Activated CD8-positive, alpha-beta memory T cell treated with anti-CD3 and anti-CD28 coated beads for 4 hours (primary cell): ENCODE measurements around the gene BSG.
"Not testable (repeated sequence)": the region's sequence is repeated elsewhere in the genome, so short reads cannot be mapped to it uniquely, and the experiment has no call there.

Experiments
- DNase-seq, 2 donors: peaks; one replicate each; pipeline ENCODE4 v3.0.0-alpha.2; 2020; ENCODE audit warnings: low read depth in 2 of 2

BSG gene

GRCh38 chr19:588093-588740 is 15.8 kb downstream of the BSG start:
- no peak for DNase-seq

GRCh38 chr19:588741-589692 is 16.6 kb downstream of the BSG start:
- DNase-seq, result no peak

- DNase-seq, result no peak
Measured at GRCh38 chr19:589693-590395, 17.4 kb downstream of the BSG start, which contains the start of gene HCN2. HCN2 (plus strand) TSS chr19:589881; CDS start chr19:589946, 65 bp downstream.

GRCh38 chr19:590396-590745 is 18.0 kb downstream of the BSG start:
- DNase-seq, result no peak

- DNase-seq, result no peak
Measured at GRCh38 chr19:590750-591098, 18.3 kb downstream of the BSG start.

GRCh38 chr19:591099-591958 is 18.9 kb downstream of the BSG start:
- no peak for DNase-seq

GRCh38 chr19:592101-592500 is 19.7 kb downstream of the BSG start:
- DNase-seq, result no peak

- DNase-seq, result no peak
Measured at GRCh38 chr19:593055-593454, 20.7 kb downstream of the BSG start.

- no peak for DNase-seq
Measured at GRCh38 chr19:593505-593904, 21.1 kb downstream of the BSG start.

GRCh38 chr19:594265-594870 is 22.0 kb downstream of the BSG start:
- DNase-seq, result no peak

- DNase-seq, result no peak
Measured at GRCh38 chr19:595326-596262, 23.2 kb downstream of the BSG start.

GRCh38 chr19:596263-596655 is 23.9 kb downstream of the BSG start:
- DNase-seq, result no peak

- no peak for DNase-seq
Measured at GRCh38 chr19:597406-598315, 25.3 kb downstream of the BSG start.

GRCh38 chr19:601310-601709 is 28.9 kb downstream of the BSG start:
- no peak for DNase-seq

- DNase-seq, result no peak
Measured at GRCh38 chr19:601790-602189, 29.4 kb downstream of the BSG start.

GRCh38 chr19:602391-603301 is 30.2 kb downstream of the BSG start:
- no peak for DNase-seq

GRCh38 chr19:603302-603639 is 30.9 kb downstream of the BSG start:
- DNase-seq, result not testable (repeated sequence)

- DNase-seq, result not testable (repeated sequence)
Measured at GRCh38 chr19:603779-604178, 31.4 kb downstream of the BSG start.
